K562 (cell line): Measurements from ENCODE around the gene DTX2. TPM values are rescaled to one million over a fixed set of nuclear protein-coding genes. Genes with fewer than 3 reads are reported as not detected.
"Not testable (repeated sequence)": the region's sequence is repeated elsewhere in the genome, so short reads cannot be mapped to it uniquely, and the experiment has no call there.

Source experiments
- AFF4 ChIP-seq: sonication (generic); formaldehyde crosslinking; IDR thresholded peaks from 2 replicates; pipeline ENCODE4 v1.8.0; 2023; ENCODE audit warnings: mild to moderate bottlenecking, missing genetic modification reagents
- ATF1 ChIP-seq, 2 experiments: fragments of 450-650 bp in 1 of 2; IDR thresholded peaks; 2 replicates each; pipeline ENCODE4 v1.6.1; 2016; ENCODE audit warnings: missing compliant biosample characterization in 1 of 2, missing genetic modification characterization in 1 of 2
- BHLHE40 ChIP-seq: IDR thresholded peaks from 2 replicates; pipeline ENCODE4 v1.6.1; 2011; ENCODE audit warnings: low read length, improper control_type of control experiment
- CREB1 ChIP-seq, 2 experiments: sonication (generic) in 1 of 2; formaldehyde crosslinking in 1 of 2; IDR thresholded peaks; 2 replicates each; pipeline versions ENCODE4 v1.6.1 to v1.8.0; 2012 to 2022; ENCODE audit warnings: inconsistent platforms in 1 of 2, mild to moderate bottlenecking in 1 of 2, missing genetic modification reagents in 1 of 2, moderate library complexity in 1 of 2
- E2F6 ChIP-seq, 2 experiments: IDR thresholded peaks; 2 replicates each; pipeline ENCODE4 v1.6.1; 2011; ENCODE audit warnings: borderline replicate concordance in 1 of 2, control low read depth in 1 of 2, low read depth in 1 of 2, low read length in 1 of 2, mild to moderate bottlenecking in 1 of 2, mixed read lengths in 1 of 2, moderate library complexity in 1 of 2; ENCODE audit not compliant: insufficient read depth in 1 of 2, insufficient read length in 1 of 2, poor library complexity in 1 of 2, severe bottlenecking in 1 of 2; ENCODE audit errors: extremely low read depth in 1 of 2
- EP400 ChIP-seq: fragments of 450-650 bp; IDR thresholded peaks from 2 replicates; pipeline ENCODE4 v1.6.1; 2017; ENCODE audit warnings: antibody characterized with exemption, mild to moderate bottlenecking, moderate library complexity
- HDAC1 ChIP-seq, 2 experiments: fragments of 450-650 bp; IDR thresholded peaks; 2 replicates each; pipeline ENCODE4 v1.6.1; 2016 to 2017; ENCODE audit warnings: inconsistent platforms in 1 of 2, mild to moderate bottlenecking in 1 of 2, moderate library complexity in 1 of 2
- NONO ChIP-seq, 2 experiments: fragments of 200-400 bp in 1 of 2; fragments of 450-650 bp in 1 of 2; formaldehyde crosslinking in 1 of 2; IDR thresholded peaks; 2 replicates each; pipeline ENCODE4 v1.6.1; 2017; ENCODE audit warnings: low read depth in 2 of 2, mild to moderate bottlenecking in 2 of 2, moderate library complexity in 2 of 2, low read length in 1 of 2
- POLR2AphosphoS5 ChIP-seq: IDR thresholded peaks from 2 replicates; pipeline ENCODE4 v1.6.1; 2011; ENCODE audit warnings: mild to moderate bottlenecking, low read depth, low read length, moderate library complexity; ENCODE audit not compliant: control insufficient read depth, insufficient read depth
- TAF1 ChIP-seq: IDR thresholded peaks from 2 replicates; pipeline ENCODE4 v1.6.1; 2011; ENCODE audit warnings: mild to moderate bottlenecking, low read length, moderate library complexity; ENCODE audit not compliant: insufficient read depth, control insufficient read depth, severe bottlenecking; ENCODE audit errors: extremely low read depth
- ZBTB17 ChIP-seq: fragments of 450-650 bp; formaldehyde crosslinking; IDR thresholded peaks from 2 replicates; pipeline ENCODE4 v1.4.0; 2020; ENCODE audit warnings: mild to moderate bottlenecking
- polyA plus RNA-seq, 8 experiments: library from polyadenylated mRNA; depleted of rRNA in 4 of 8; stranded (reverse) in 5 of 8; unstranded in 3 of 8; fragments of >200 nt; fragmentation: Nextera tagmentation in 2 of 8; fragmentation: Illumina TruSeq in 1 of 8; extraction: Ambion mirVana in 2 of 8; extraction: Trizol in 1 of 8; gene quantifications; 2 replicates each; pipeline versions ENCODE4 v1.2.1 to v1.2.3, GENCODE V29; 2011 to 2014; ENCODE audit warnings: inconsistent platforms in 1 of 8, missing spikeins in 1 of 8
- total RNA-seq, 7 experiments: library from RNA; depleted of rRNA in 6 of 7; stranded (reverse); fragments of >200 nt in 6 of 7; fragmentation: Illumina TruSeq in 2 of 7; extraction: Trizol in 2 of 7; gene quantifications; 2 replicates each; pipeline versions ENCODE4 v1.2.1 to v1.2.3, GENCODE V29; 2011 to 2021; ENCODE audit warnings: low replicate concordance in 1 of 7
- TF ChIP-seq, protein P1 (sequence below): fragments of 450-650 bp; formaldehyde crosslinking; IDR thresholded peaks from 2 replicates; pipeline ENCODE4 v1.4.0; 2020; ENCODE audit warnings: mild to moderate bottlenecking, moderate library complexity
- TF ChIP-seq, protein P2 (sequence below): fragments of 450-650 bp; IDR thresholded peaks from 2 replicates; pipeline ENCODE4 v1.6.1; 2017; ENCODE audit warnings: antibody characterized with exemption, mild to moderate bottlenecking

DTX2 gene
- total and polyA plus RNA-seq, 9 of the 15 experiments (the other 6 are each of a cell fraction or from before 2014, with no cell fraction given) = 0.20 to 31.5 (median 9.8) TPM

- TF ChIP-seq AFF4 (CRISPR knock-in tag) = peak; percentile 52; the same call in 1 of the 2 replicates
- TF ChIP-seq BHLHE40 = peak; percentile 76
- TF ChIP-seq NONO (IDR thresholded peaks at IDR 0.05; ENCODE audit: low read depth in 2 of 2, low read length in 1 of 2) = peak; percentile 56 to 76; a peak in 3 of 4 replicates
- peak; percentile 93 for TF ChIP-seq EP400
- not testable (repeated sequence) for TF ChIP-seq ATF1 (CRISPR knock-in tag; IDR thresholded peaks at IDR 0.05); CREB1 (IDR thresholded peaks at IDR 0.05)
- peak; percentile 73 for TF ChIP-seq ATF1 (tag; IDR thresholded peaks at IDR 0.05)
- peak; percentile 94 for TF ChIP-seq ZBTB17
- TF ChIP-seq, protein P1, sequence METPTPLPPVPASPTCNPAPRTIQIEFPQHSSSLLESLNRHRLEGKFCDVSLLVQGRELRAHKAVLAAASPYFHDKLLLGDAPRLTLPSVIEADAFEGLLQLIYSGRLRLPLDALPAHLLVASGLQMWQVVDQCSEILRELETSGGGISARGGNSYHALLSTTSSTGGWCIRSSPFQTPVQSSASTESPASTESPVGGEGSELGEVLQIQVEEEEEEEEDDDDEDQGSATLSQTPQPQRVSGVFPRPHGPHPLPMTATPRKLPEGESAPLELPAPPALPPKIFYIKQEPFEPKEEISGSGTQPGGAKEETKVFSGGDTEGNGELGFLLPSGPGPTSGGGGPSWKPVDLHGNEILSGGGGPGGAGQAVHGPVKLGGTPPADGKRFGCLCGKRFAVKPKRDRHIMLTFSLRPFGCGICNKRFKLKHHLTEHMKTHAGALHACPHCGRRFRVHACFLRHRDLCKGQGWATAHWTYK (CRISPR knock-in tag) = 0 out of 2 replicates have a peak, but pooled peaks have one; percentile 31
- peak; percentile 74; the same call in 1 of the 2 replicates for TF ChIP-seq CREB1 (CRISPR knock-in tag; IDR thresholded peaks at IDR 0.05)
- peak; percentile 63 for TF ChIP-seq TAF1
- peak; percentile 74 to 78 for TF ChIP-seq E2F6 (IDR thresholded peaks at IDR 0.05; ENCODE audit: borderline replicate concordance in 1 of 2, extremely low read depth in 1 of 2, insufficient read depth in 1 of 2, insufficient read length in 1 of 2, low read depth in 1 of 2, low read length in 1 of 2, poor library complexity in 1 of 2, severe bottlenecking in 1 of 2)
- peak; percentile 60 for TF ChIP-seq POLR2AphosphoS5
- peak in 1 of 2 experiments; percentile 71; a peak in 1 of 4 replicates for TF ChIP-seq HDAC1 (IDR thresholded peaks at IDR 0.05)
- TF ChIP-seq, protein P2, sequence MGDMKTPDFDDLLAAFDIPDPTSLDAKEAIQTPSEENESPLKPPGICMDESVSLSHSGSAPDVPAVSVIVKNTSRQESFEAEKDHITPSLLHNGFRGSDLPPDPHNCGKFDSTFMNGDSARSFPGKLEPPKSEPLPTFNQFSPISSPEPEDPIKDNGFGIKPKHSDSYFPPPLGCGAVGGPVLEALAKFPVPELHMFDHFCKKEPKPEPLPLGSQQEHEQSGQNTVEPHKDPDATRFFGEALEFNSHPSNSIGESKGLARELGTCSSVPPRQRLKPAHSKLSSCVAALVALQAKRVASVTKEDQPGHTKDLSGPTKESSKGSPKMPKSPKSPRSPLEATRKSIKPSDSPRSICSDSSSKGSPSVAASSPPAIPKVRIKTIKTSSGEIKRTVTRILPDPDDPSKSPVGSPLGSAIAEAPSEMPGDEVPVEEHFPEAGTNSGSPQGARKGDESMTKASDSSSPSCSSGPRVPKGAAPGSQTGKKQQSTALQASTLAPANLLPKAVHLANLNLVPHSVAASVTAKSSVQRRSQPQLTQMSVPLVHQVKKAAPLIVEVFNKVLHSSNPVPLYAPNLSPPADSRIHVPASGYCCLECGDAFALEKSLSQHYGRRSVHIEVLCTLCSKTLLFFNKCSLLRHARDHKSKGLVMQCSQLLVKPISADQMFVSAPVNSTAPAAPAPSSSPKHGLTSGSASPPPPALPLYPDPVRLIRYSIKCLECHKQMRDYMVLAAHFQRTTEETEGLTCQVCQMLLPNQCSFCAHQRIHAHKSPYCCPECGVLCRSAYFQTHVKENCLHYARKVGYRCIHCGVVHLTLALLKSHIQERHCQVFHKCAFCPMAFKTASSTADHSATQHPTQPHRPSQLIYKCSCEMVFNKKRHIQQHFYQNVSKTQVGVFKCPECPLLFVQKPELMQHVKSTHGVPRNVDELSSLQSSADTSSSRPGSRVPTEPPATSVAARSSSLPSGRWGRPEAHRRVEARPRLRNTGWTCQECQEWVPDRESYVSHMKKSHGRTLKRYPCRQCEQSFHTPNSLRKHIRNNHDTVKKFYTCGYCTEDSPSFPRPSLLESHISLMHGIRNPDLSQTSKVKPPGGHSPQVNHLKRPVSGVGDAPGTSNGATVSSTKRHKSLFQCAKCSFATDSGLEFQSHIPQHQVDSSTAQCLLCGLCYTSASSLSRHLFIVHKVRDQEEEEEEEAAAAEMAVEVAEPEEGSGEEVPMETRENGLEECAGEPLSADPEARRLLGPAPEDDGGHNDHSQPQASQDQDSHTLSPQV = peak; percentile 65; the same call in 1 of the 2 replicates
These were observed 87.7 kb downstream of the DTX2 start (continued) for GRCh38 chr7:76549025-76549854.
